ENCODE measurements around the gene XXYLT1.
"Not testable (repeated sequence)": the region's sequence is repeated elsewhere in the genome, so short reads cannot be mapped to it uniquely, and the experiment has no call there.

The XXYLT1 gene

GRCh38 chr3:195186710-195187047 is 84.3 kb downstream of the XXYLT1 start:
- DNase-seq (ENCODE audit: low read depth in 3 of 3, low spot score in 1 of 3), result not testable (repeated sequence)

GRCh38 chr3:195186041-195186709 is 84.8 kb downstream of the XXYLT1 start:
- no peak for DNase-seq (ENCODE audit: low read depth in 3 of 3, low spot score in 1 of 3)

- DNase-seq (ENCODE audit: low read depth in 3 of 3, low spot score in 1 of 3), result no peak
Observed at GRCh38 chr3:195185583-195185982, 85.4 kb downstream of the XXYLT1 start.

DNA sequence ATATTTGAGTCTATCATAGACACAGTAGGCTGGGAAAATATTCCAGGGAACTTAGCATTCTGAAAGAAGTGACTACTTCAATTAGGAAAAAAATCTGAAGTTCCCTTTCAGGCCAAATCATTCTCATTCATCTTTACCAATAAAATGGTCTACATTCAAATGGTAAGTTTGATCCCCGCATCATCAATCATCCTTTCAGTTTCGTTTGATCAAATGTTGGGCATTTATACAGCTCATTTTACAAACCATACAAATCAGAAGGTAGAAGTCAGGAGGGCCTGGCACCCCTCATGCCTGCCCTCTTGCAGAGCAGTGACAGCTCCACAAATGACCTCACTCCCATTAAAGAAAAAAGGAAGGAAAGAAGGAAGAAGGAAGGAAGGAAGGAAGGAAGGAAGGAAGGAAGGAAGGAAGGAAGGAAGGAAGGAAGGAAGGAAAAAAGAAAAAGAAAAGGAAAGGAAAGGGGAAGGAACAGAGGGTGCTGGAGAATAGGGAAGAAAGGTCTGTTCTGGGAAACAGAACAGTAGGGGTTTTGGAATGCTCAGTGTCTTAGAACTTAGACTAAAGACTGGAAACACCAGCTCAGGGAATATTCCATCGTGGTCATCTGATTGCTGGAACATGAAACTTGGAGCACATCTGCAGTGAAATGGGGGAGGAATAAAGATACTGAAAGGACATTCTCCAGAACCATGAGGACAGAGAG is 86.1 kb downstream of the XXYLT1 start:
- no peak for DNase-seq (ENCODE audit: low read depth in 3 of 3, low spot score in 1 of 3)

DNA sequence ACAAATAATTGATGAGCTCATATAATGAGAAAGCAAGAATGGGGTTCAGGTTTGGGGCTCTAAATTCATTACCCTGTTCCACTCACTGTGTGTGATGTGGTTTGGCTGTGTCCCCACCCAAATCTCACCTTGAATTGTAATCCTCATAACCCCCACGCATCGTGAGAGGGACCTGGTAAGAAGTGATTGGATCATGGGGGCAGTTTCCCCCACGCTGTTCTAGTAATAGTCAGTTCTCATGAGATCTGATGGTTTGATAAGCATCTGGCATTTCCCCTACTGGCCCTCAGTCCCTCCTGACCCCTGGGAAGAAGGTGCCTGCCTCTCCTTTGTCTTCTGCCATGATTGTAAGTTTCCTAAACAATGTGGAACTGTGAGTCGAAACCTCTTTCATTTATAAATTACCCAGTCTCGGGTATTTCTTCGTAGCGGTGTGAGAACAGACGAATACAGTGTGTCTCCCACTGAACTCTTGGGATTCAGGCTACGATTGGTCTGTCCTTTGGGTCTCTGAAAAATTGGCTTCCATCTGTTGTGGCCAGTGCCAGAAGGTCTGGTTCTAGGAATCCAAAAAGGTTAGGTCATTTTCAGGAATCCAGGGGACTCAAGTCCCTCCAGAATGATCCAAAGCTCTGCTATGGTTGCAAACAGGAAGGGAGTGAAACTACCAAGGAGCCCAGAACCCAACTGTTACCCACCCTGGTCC is 87.7 kb downstream of the XXYLT1 start:
- no peak for DNase-seq (ENCODE audit: low read depth in 3 of 3, low spot score in 1 of 3)

GRCh38 chr3:195182470-195182795 is 88.5 kb downstream of the XXYLT1 start:
- no peak for DNase-seq (ENCODE audit: low read depth in 3 of 3, low spot score in 1 of 3)

DNA sequence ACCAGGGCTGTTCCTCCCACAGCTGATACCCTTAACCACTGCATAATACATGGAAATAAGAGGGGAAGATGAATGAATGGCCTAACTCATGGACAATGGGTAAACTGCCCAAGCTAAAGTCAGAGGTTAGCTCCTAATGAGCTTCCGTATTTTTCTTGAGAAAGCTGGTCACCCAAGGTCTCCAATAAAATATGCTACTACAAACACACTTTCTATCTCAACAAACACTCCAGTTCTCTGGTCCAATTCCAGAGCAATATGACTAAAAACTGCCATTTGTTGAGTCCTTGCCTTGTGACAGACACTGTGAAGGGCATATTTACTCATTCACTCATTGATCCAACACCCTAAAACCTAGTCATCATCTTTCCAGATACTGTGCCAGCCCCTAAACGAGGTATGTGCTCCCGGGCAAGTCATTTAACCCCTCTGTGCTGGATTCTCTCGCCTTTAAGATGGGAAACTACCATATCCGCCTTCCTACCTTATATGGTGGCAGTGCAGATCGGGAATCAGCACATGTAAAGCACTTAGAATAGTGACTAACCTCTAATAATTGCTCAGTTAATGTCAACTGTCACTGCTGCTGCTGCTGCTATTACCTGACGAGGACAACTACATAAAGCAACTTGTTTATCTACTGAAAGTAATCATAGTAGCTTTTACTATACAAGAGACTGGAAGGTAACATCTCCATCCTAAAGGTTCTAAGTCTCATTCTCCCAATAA is 89.1 kb downstream of the XXYLT1 start:
- no peak for DNase-seq (ENCODE audit: low read depth in 3 of 3, low spot score in 1 of 3)

DNA sequence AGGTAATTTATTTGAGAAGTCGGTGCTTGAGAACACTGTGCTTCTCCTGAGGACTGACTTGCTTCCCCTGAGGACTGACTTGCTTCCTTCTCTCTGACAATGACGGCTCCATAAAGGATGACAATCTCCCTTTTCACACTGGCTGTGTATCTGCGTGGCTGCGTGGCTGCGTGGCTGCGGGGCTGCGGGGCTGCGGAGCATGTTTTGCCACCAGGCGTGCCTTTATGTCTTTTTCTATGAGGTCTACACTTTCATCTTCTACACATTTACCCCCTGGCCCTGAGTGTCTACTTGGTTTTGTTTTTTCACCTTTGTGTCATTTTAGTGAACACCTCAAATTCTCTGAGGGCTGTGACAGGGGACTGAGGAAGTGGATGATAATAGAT is 89.9 kb downstream of the XXYLT1 start:
- no peak for DNase-seq (ENCODE audit: low read depth in 3 of 3, low spot score in 1 of 3)

DNA sequence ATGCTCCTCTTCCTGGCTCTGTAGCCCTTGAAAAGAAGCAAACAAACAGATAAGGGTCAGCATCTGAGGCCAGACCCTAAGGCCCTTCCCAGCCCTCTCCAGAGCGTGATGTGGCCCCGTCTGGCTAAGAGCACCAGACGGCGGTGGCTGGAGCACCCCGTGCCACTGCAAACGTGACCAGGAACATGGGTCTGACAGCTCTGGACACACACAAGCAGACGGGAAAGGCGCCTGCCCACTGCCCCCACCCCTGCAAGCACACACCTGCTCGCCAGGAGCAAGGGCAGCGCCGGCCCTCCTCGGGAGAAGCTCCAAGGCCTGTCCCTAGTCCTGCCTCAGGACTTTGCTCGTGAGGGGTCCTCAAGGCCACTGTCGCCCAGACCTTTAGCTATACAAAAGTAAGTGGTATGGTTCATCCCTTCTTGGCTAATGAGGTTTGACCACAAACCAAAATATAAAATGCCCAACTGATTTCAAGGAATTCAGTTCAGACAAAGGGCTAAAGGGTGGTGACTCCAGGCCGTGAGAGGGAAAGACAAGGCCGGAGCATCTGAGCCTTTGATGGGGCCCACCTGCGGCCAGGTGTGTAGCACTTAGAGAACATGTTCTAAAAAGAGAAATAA is 90.4 kb downstream of the XXYLT1 start:
- DNase-seq (ENCODE audit: low read depth in 3 of 3, low spot score in 1 of 3), result no peak

DNA sequence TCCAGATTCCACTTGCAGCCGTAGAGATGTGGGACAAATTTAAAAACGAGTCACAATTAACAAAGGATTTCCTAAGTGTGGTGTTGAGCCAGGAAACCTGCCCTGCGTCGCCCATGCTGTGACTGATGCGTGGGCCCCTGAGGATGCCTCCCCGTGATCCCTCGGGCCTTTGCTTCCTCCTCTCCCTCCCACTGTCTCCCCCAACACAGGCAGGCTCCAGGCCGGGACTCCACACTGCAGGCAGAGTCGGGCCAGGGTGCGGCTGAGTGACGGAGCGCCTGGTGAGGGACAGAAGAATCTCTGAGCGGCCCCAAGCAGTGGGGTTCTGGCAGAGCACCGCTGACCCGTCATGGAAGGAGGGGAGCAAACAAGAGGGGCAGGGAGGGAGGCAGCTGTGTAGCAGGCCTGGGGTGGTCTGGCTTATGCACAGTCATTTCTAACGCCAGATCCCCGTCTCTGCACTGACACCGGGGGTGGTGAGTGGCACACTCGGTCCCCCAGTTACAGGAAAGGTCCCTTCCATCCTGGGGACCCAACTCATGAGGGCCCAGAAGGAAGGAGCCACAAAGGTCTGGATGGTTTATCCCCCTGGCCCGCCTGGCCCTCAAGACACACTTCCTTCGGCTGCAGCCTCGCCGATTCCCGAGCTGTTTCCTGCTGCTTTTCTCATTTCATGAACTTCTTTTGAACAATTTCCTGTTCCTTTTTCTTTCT is 91.0 kb downstream of the XXYLT1 start:
- no peak for DNase-seq (ENCODE audit: low read depth in 3 of 3, low spot score in 1 of 3)

DNA sequence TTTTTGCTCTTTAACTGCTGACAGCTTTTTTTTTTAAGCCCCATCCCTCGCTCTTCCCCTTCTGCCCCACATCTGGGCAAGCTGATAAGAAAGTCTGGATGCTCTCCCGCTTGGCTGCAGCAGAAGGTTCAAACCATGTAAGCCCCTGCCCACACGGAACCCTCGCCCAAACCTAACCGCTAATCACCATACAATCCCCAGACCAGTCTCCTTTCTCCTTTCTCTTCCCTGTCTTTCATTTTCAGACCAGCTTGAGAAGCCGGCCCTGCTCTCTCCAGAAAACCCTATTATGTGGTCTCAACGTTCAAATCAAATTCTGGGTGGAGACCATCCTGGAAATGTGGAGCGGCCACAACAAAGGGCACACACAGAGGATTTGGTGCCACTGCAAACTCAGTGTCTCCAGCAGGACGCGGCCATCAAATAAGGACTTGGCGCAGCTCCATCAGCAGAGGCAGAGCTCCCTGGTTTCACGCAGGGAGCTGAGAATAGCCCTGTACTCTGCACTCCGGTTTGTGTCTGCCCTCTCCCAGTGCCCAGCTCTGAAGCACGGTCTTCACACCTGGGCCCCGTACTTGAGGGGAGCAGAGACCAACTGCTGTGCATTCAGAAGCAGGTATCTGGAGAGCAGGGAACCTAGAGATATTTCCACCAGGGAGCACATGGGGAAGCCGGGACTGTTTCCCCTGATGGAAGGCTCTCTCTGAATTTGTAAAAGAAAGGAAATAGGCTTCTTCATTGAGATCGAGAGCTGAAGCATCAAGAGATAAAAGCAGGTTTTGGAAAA is 92.6 kb downstream of the XXYLT1 start:
- DNase-seq (ENCODE audit: low read depth in 3 of 3, low spot score in 1 of 3), result no peak

DNA sequence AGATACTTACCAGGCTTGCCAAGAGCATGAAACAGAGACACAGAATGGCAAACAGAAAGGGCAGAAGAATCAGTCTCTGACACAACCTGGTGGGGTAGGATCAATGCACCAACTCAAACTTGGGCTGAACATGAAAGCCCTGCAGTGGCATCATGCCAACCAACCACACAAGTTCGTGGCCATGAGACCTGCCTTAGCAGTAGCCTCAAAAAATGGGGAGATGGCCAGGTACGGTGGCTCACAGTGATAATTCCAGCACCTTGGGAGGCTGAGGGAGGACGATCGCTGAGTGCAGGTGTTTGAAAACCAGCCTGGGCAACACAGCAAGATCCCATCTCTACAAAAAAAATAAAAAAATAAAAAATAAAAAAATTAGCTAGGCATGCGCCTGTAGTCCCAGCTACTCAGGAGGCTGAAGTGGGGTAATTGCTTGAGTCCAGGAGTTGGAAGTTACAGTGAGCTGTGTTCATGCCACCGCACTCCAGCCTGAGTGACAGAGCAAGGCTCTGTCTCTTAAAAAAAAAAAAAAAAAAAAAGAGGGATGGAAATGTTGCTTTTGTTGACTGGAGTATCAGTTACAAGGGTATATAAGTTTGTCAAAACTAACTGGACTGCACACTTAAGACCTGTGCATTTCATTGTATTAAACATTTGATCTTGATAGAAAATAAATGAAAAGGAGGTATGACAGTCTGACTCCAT is 93.4 kb downstream of the XXYLT1 start:
- no peak for DNase-seq (ENCODE audit: low read depth in 3 of 3, low spot score in 1 of 3)

DNA sequence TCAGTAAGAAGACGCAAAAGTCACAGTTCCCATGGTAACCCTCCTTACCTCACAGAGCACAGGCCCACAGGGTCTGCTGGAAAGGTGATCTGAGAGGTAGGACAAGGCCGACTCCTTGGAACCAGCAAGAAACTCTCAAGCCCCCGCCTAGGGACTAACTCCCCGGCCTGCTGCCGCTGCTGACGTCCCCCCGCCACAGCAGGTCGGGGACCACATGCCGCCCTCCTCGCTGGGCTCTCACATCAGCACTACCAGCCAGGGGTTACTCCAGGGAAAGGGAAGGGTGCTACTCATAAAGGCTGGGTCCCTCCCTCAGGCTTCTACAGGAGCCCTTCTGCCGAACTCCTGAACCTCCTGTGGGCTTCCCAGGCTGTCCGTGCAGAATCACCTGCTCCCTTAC is 94.2 kb downstream of the XXYLT1 start:
- DNase-seq (ENCODE audit: low read depth in 3 of 3, low spot score in 1 of 3), result no peak

GRCh38 chr3:195175476-195176337 is 95.3 kb downstream of the XXYLT1 start:
- no peak for DNase-seq (ENCODE audit: low read depth in 3 of 3, low spot score in 1 of 3)

- DNase-seq (ENCODE audit: low read depth in 3 of 3, low spot score in 1 of 3), result no peak
Observed at GRCh38 chr3:195175076-195175475, 95.9 kb downstream of the XXYLT1 start.

DNA sequence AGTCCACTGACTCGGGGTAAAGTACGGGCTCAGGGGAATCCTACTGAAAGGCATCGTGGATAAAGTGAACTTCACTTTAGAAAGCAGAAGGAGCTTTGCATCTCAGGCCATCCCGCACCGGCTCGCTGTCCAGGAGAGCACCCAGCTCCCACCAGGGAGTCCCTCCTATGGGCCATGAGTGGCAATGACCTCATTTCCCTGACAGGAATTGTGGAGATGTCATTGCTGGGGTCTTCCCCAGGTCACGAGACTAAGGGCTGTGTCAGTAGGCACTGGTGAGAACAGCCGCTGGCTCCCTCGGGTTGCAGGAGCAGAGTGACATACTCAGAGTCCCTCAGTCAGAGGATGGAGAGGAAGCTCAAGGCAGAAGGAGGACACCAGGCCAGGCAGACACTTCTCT is 97.3 kb downstream of the XXYLT1 start:
- DNase-seq (ENCODE audit: low read depth in 3 of 3, low spot score in 1 of 3), result no peak

DNA sequence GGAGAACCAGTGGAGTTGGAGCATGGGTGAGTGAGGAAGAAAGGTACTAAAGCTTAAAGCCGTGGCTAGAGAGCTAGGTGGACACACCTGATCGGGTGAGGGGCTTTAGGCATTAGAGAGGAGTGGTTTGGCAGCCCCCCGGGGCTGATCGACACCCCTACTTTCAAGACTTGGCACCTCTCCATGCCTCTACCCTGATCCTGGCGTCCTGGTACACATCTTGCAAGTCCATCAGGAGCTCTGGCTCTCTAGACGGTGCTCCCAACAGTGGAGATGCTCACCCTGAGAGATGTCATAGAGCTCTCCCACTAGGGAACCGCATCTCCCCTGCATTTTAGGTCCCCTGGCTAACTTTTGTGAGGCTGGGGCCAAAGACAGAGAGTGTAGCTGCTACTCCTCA is 98.1 kb downstream of the XXYLT1 start:
- no peak for DNase-seq (ENCODE audit: low read depth in 3 of 3, low spot score in 1 of 3)

- DNase-seq (ENCODE audit: low read depth in 3 of 3, low spot score in 1 of 3), result no peak
Observed at GRCh38 chr3:195172039-195172684, 98.8 kb downstream of the XXYLT1 start.
